NB4 (cell line): ENCODE measurements around the gene ASS1.

ENCODE experiments used
- CTCF ChIP-seq: IDR thresholded peaks from one replicate; pipeline ENCODE4 v1.5.1; 2012; ENCODE audit warnings: low read depth, low read length
- MYC ChIP-seq: IDR thresholded peaks from 2 replicates; pipeline ENCODE4 v1.6.1; 2011; ENCODE audit warnings: low read depth, low read length
- POLR2A ChIP-seq: IDR thresholded peaks from 2 replicates; pipeline ENCODE4 v1.6.1; 2011; ENCODE audit warnings: mild to moderate bottlenecking; ENCODE audit not compliant: insufficient read length; ENCODE audit errors: extremely low read depth
- TF ChIP-seq, protein P1 (sequence below): IDR thresholded peaks from 2 replicates; pipeline ENCODE4 v1.6.1; 2011; ENCODE audit warnings: low read depth, low read length

DNA sequence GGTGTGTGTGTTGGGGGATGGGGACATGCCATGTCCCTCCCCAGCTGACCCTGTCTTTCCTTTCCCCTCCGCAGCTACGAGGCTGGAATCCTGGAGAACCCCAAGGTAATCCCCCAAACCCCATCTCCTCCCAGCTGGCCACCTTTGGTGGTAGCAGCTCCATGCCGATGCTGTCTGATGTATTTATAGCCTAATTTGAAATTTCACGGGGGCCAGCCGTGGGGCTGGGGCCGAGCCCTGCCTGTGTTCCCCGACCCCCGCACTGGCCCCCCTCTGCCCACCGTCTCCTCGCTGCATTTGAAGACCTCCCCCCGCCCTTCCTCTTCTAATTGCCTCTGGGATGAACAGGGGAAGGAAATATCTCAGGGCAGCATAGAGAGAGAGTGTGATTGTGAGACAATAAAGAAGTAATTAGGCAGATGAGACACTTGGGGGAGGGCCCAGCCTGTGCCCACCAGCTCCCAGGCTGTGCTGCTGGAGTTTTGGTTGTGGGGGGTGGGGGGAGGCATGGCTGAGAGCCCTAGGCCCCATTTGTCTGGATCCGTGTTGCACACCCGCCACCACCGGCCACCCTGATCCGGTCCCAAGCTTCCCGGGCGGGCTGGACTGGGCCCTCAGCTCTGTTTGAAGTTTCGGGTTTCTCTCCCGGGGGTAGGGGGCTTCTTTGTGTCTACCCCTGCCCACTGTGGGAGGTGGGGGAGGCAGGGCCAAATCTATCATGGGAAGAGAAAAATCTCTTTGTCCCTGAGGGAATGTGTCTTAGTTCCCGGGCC lies 26.8 kb downstream of the ASS1 start:
- no peak for TF ChIP-seq CTCF
- TF ChIP-seq MYC, result no peak
- TF ChIP-seq POLR2A, result no peak
- TF ChIP-seq, protein P1, sequence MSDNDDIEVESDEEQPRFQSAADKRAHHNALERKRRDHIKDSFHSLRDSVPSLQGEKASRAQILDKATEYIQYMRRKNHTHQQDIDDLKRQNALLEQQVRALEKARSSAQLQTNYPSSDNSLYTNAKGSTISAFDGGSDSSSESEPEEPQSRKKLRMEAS, result no peak
